ENCODE results near the gene KXD1. TPM values are rescaled to one million over a fixed set of nuclear protein-coding genes. Genes with fewer than 3 reads are reported as not detected.
A peak's percentile ranks its signal among the peaks of the same experiment; 100 is the strongest.
"Not testable (repeated sequence)": the region's sequence is repeated elsewhere in the genome, so short reads cannot be mapped to it uniquely, and the experiment has no call there.

KXD1 gene
- total RNA-seq, 6 donors from 2014 or later: 69.6 to 333 (median 103) TPM

DNA sequence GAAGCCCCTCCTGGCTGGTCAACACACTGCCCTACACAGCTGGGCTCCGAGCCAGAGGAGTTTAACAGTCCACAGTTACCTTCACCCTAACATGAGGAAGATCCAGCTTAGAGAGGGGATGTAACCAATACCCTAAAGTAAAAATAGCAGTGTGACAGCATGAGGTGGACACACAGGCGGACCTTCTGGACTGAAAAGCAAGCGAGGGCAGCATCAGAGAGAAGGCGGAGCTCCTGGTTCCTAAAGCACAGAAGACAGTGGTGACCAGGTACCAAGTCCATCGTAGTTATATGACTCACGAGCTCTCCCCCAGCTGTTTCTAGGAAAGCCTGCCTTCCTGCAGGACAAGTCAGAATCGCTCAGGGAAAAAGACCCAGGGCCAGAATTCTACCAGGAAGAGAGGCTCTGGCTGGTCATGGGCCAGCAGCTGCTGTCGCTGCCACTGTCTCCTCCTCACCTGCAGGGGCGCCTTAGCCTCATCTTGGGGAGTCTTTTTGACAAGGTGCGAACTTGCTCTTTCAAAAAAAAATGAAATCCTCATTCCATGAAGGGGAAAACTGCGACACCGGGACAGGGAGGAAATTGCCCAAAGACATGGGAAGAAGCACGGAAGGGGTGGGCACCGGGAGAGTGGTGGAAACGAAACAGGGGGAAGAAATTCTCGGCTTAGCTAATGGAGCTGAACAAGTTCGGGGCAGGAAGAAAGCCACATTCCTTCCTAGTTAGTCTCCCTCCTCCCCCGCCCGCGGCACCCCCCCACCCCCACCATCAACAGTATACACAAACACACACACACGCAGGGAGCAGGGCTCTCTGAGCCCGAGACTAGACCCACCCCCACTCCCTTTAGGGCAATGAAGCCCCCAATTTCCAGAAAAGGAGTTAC, 37.5 kb upstream of the KXD1 start:
- 9 to 11% methylated on average over 20 to 22 of the region's 22 CpGs for WGBS, 2 donors
- Histone ChIP-seq H3K4me3 (peak overlapping the region; percentile 69 to 85 (median 83)), H3K36me3 (no peaks in the 10 kb centered on the region), H3K27ac (peak overlapping the region; percentile 97 to 99 (median 98)), H3K27me3 (no peaks in the 10 kb centered on the region), H3K9me3 (no peaks in the 10 kb centered on the region), H3K4me1 (peaks cover 31 to 45% (median 35%) of the 10 kb centered on the region in 4 donors)
- ATAC-seq (ENCODE audit: low FRiP score in 2 of 2): peak; percentile 3 to 8
- DNase-seq: peak in 1 of 2 donors; percentile 76
- TF ChIP-seq POLR2A (IDR thresholded peaks at IDR 0.05) (no peak), POLR2AphosphoS5 (IDR thresholded peaks at IDR 0.05) (peak in 1 of 2 donors; percentile 21)
- TF ChIP-seq, protein P1, sequence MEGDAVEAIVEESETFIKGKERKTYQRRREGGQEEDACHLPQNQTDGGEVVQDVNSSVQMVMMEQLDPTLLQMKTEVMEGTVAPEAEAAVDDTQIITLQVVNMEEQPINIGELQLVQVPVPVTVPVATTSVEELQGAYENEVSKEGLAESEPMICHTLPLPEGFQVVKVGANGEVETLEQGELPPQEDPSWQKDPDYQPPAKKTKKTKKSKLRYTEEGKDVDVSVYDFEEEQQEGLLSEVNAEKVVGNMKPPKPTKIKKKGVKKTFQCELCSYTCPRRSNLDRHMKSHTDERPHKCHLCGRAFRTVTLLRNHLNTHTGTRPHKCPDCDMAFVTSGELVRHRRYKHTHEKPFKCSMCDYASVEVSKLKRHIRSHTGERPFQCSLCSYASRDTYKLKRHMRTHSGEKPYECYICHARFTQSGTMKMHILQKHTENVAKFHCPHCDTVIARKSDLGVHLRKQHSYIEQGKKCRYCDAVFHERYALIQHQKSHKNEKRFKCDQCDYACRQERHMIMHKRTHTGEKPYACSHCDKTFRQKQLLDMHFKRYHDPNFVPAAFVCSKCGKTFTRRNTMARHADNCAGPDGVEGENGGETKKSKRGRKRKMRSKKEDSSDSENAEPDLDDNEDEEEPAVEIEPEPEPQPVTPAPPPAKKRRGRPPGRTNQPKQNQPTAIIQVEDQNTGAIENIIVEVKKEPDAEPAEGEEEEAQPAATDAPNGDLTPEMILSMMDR (IDR thresholded peaks at IDR 0.05): peak; percentile 64 to 73 (median 66)

DNA sequence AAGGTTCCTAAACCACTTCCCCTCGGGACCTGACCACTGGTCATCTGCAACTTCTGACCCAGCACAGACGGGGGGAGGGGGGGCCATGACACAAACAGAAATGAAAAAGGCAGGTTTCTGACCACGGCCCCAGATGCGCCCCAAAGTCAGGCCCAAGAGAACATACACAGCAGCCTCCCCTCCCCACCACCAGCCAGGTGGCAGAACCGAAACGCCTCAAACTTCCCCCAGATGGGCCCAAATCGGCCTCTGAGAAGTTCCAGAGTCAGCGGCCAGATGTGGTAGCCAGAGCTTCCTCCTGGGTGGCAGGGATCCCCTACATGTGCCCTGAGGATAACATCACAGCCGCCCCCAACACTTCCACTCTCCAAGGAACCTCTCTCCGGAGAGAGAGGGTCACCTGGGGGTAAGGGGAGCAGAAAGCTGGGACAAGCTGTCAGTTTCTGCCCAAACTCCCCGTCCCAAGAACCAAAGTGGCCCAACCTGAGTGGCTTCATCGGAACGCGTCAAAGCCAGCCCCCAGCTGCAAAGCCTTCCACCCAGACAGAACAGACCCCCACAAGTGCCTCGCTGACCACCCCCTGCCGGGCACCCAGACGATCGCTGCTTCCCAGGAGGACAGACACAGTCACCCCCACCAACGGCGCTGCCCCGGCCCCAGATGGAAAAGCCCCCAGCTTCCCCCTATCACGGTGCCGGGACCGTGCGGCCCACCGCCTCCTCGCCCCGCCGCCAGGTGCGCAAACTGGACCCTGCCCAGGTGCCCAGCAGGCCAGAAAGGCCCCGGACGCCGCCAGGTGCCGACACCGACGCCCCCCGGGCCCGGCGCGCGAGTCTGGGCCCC, 36.6 kb upstream of the KXD1 start:
- peaks cover 22 to 36% (median 27%) of the 10 kb centered on the region in 4 donors for H3K4me1 ChIP-seq
- no peaks in the 10 kb centered on the region for H3K36me3 ChIP-seq
- no peaks in the 10 kb centered on the region for H3K9me3 ChIP-seq
- WGBS, 2 donors: 0% methylated on average over 3 to 17 of the region's 41 CpGs
- H3K4me3 ChIP-seq: peak overlapping the region; percentile 69 to 85 (median 83)
- H3K27ac ChIP-seq: peak overlapping the region; percentile 97 to 99 (median 98)
- H3K27me3 ChIP-seq: no peaks in the 10 kb centered on the region
- DNase-seq (peak in 1 of 2 donors; percentile 50), ATAC-seq (ENCODE audit: low FRiP score in 2 of 2) (no peak)
- peak in 1 of 4 donors; percentile 33 for TF ChIP-seq POLR2A (IDR thresholded peaks at IDR 0.05)
- TF ChIP-seq POLR2AphosphoS5 (IDR thresholded peaks at IDR 0.05): peak in 1 of 2 donors; percentile 8
- TF ChIP-seq, protein P1 (IDR thresholded peaks at IDR 0.05): peak in 1 of 6 experiments; percentile 17
- no peak for TF ChIP-seq EP300 (IDR thresholded peaks at IDR 0.05)

DNA sequence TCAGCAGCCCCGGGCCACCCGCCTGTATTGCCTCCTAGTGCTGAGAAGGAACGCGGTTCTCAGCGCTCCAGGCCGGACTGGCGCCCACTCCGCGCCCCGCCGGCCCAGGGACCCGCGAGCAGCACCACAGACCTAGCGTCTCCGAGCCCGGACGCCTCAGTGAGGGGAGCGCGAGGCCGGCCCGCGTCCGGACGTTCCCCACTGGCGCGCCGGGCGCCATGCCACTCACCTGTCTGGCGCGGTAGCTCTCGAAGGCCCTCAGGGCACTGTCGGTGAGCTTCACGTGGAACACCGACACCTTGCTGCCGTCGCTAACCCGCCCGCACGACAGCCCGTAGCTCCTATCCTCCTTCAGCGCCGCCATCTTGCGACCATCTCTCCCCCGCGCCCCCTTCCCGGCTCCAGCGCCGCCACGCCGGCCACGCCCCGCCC, 36.0 kb upstream of the KXD1 start, which contains the start of gene ELL:
ELL (minus strand) TSS at position 379 of the 432 bp plus-strand sequence; CDS start at position 364, 15 bp downstream.
- no peaks in the 10 kb centered on the region for H3K36me3 ChIP-seq
- H3K4me1 ChIP-seq: peaks cover 18 to 30% (median 23%) of the 10 kb centered on the region in 4 donors
- peak within 1 kb of the TSS; percentile 69 to 85 (median 83) for H3K4me3 ChIP-seq
- no peaks in the 10 kb centered on the region for H3K9me3 ChIP-seq
- peak; percentile 94 to 95 for TF ChIP-seq POLR2AphosphoS5 (IDR thresholded peaks at IDR 0.05)
- TF ChIP-seq, protein P1 (IDR thresholded peaks at IDR 0.05): peak in 1 of 6 experiments; percentile 6
- TF ChIP-seq EP300 (IDR thresholded peaks at IDR 0.05): no peak
- peak; percentile 71 to 96 (median 93) for TF ChIP-seq POLR2A (IDR thresholded peaks at IDR 0.05)
- DNase-seq (no peak), ATAC-seq (ENCODE audit: low FRiP score in 2 of 2) (peak in 1 of 2 donors; percentile 3)
- H3K27ac ChIP-seq: peak within 1 kb of the TSS; percentile 97 to 99 (median 98)
- 0% methylated on average over 37 of the region's 52 CpGs; no CpG with 5 or more reads in 1 of the 2 donors for WGBS, 2 donors
- no peaks in the 10 kb centered on the region for H3K27me3 ChIP-seq

DNA sequence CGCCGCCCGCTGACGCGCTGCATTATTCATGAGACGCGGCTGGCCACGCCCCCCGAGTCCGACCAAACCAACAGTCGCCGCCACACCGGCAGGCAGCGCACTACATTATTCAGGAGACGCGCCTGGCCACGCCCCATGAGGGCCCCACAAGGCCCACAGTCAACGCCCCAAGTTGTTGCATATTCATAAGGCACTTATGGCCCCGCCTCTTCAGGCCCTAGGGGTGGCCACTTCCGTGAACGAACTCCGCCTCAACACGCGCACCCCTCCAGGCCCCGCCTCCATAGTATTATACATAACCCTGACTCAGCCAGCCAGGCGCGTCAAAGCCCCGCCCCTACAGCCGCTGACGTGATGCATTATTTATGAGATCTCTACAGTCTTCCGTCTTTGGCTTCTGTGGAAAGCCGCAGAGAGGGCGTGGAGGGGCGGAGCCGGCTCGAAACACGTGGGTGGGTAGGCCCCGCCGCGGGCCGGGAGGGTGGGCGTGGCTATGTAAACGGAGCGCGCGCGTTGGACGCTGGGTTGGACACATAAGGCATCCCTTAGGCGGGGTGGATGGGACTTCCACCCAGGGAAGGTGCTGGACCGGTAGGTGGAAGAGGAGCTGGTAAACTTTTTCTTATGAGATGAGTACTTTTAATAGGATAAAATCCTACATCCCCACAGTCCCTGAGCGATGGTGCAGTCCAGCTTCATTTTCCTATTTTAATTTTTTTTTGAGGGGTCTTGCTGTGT, 35.4 kb upstream of the KXD1 start:
- Histone ChIP-seq H3K27me3 (no peaks in the 10 kb centered on the region), H3K4me3 (peak overlapping the region in 3 of 4 donors; percentile 69 to 85 (median 82)), H3K36me3 (no peaks in the 10 kb centered on the region), H3K27ac (peak overlapping the region; percentile 97 to 99 (median 98)), H3K4me1 (peaks cover 18 to 27% (median 22%) of the 10 kb centered on the region in 4 donors), H3K9me3 (no peaks in the 10 kb centered on the region)
- TF ChIP-seq POLR2AphosphoS5 (IDR thresholded peaks at IDR 0.05): peak in 1 of 2 donors; percentile 58
- peak in 1 of 4 donors; percentile 47 for TF ChIP-seq EP300 (IDR thresholded peaks at IDR 0.05)
- TF ChIP-seq, protein P1 (IDR thresholded peaks at IDR 0.05): peak in 2 of 6 experiments; percentile 23 to 31
- no peak for TF ChIP-seq POLR2A (IDR thresholded peaks at IDR 0.05)
- peak; percentile 100 for DNase-seq
- WGBS, 2 donors: 2 to 4% methylated on average over 11 to 45 of the region's 51 CpGs
- peak; percentile 96 to 99 for ATAC-seq (ENCODE audit: low FRiP score in 2 of 2)

DNA sequence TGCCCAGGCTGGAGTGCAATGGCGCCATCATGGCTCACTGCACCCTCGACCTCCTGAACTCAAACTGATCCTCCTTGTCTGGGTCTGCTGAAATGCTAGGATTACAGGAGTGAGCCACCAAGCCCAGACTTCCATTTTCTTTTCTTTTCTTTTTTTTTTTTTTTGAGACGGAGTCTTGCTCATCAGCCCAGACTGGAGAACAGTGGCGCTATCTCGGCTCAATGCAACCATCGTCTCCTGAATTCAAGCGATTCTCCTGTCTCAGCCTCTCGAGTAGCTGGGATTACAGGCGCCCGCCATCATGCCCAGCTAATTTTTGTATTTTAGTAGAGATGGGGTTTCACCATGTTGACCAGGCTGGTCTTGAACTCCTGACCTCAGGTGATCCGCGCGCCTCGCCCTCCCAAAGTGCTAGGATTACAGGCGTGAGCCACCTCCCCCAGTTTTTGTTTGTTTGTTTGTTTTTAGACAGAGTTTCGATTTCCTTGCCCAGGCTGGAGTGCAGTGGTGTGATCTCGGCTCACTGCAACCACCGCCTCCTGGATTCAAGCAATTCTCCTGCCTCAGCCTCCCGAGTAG, 34.7 kb upstream of the KXD1 start:
- 62 to 75% methylated on average over 19 of the region's 19 CpGs for WGBS, 2 donors
- H3K4me3 ChIP-seq: peak overlapping the region in 2 of 4 donors; percentile 17 to 24

More for the DNA sequence above, 34.7 kb upstream of the KXD1 start:
- ATAC-seq (ENCODE audit: low FRiP score in 2 of 2); H3K27me3 ChIP-seq; H3K36me3 ChIP-seq; DNase-seq; H3K9me3 ChIP-seq: not testable (repeated sequence)
- H3K4me1 ChIP-seq: peaks cover 18 to 24% (median 20%) of the 10 kb centered on the region in 4 donors
- H3K27ac ChIP-seq: peak overlapping the region in 3 of 4 donors; percentile 27 to 50 (median 49)
